Stimulated activated CD8-positive, alpha-beta memory T cell treated with anti-CD3 and anti-CD28 coated beads, Interleukin-7, amount 100 ng/mL, for 1 hour (primary cell): ENCODE measurements around the gene KCNAB1.
"Not testable (repeated sequence)": the region's sequence is repeated elsewhere in the genome, so short reads cannot be mapped to it uniquely, and the experiment has no call there.

Experiments used
- DNase-seq, 2 donors: peaks; one replicate each; pipeline ENCODE4 v3.0.0-alpha.2; 2020; ENCODE audit warnings: low read depth in 2 of 2

KCNAB1 gene

GRCh38 chr3:156217674-156218352 lies 97.4 kb downstream of the KCNAB1 start:
- DNase-seq, result no peak

DNA sequence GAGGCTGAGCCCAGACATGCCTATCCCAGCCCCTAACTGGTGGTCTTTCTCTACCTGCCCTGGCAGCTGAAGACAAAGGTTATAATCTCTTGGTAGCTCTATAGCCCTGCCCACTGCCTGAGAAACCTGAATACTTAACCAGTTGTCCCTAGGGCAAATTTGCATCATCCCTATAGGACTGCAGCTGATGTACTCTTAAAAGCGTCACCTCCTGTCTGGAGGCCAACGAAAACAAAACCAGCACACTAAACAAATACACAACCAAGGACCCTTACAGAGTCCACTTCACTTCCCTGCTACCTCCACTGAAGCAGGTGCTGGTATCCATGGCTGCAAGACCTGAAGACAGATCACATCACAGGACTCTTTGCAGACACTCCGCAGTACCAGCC lies 98.0 kb downstream of the KCNAB1 start:
- DNase-seq, result no peak

- not testable (repeated sequence) for DNase-seq
Observed at GRCh38 chr3:156222381-156222780, 102.0 kb downstream of the KCNAB1 start.

- not testable (repeated sequence) for DNase-seq
Observed at GRCh38 chr3:156224046-156224445, 103.7 kb downstream of the KCNAB1 start.

DNA sequence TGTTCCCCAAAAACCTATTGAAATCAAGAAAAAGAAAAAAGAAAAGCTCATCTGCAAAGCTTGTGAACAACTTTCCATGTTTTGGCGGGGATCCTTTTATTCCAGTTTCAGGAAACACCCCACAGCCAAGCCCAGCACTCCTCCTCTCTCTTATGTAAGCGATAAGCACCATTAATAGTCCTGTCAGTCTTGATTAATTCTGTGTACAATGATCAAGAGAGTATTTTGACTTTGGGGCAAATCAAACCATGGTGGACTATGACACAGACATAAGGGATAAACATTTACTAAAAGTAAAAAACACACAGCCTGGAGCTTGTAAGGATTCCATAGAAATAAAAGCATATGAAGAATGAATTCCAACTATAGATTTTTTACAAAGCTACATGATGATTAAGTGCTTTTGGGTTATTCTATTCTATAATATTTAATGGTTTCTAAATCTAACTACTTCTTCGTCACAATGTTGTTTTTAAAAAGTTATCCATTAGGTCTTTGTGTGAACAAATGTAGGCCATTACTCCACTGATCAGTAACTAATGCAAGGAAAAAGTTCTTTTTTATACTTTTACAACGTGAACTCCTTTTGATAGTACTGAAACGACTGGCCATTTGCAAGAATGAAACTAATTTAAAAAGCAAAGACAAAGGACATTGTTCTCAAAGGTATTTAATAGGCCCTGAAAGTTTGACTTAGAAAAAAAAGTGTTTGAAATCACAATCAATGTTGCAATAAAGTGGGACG lies 106.5 kb downstream of the KCNAB1 start:
- DNase-seq, result no peak

DNA sequence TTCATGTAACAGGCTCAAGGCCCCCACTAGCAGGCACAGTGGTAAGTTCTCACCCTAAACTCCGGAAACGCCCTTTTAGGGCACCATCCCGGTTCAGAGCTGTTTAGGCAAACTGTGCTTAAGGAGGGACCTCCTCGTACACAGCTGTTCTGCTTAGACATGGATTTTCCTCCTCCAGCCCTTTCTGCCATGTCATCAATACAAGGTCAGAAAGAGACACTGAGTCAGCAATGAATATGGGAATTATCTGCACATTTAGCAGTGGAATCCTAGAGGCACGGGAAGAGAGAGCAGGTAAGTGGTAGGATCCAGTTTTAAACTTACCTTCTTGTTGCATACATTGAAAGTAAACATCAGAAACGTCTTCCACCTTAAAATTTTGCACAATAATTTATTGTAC lies 107.3 kb downstream of the KCNAB1 start:
- no peak for DNase-seq

DNA sequence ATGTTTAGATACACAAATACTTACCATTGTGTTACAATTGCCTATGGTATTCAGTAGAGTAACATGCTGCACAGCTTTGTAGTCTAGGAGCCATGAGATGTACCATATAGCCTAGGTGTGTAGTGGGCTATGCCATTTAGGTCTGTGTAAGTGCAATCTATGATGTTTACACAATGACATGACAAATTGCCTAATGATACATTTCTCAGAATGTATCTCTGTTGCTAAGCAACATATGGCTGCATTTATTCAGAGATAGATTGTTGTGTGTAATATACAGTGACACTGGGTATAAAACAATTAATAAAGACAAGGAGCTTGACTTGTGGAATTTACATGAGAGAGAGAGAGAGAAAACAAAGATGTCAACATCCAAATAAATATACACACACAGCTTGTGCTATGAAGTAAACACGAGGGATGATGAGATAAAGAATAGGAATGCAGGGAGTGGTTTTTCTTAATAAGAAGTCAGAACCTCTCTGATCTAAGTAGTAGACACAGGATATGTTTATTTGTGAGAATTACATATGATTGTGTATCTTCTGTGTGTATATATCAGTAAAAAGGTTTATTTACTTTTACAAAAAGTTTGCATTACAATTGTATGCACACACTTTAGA lies 110.0 kb downstream of the KCNAB1 start:
- no peak for DNase-seq

DNA sequence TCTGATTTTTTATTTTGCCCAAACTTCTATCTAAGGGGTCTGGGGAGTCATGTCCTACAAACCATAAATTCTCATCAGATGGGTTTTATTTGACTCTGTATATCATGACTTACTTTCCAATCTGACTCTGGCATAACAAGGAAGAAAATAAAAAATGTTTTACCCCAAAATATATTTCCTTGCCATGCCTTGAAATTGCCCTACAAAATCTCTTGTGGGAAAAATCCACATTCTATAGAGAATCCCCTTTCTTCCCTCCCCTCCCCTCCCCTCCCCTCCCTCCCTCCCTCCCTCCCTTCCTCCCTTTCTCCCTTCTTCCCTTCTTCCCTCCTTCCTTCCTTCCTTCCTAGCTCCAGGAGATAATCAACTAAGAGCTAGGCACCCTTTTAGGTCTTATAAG lies 110.8 kb downstream of the KCNAB1 start:
- not testable (repeated sequence) for DNase-seq

DNA sequence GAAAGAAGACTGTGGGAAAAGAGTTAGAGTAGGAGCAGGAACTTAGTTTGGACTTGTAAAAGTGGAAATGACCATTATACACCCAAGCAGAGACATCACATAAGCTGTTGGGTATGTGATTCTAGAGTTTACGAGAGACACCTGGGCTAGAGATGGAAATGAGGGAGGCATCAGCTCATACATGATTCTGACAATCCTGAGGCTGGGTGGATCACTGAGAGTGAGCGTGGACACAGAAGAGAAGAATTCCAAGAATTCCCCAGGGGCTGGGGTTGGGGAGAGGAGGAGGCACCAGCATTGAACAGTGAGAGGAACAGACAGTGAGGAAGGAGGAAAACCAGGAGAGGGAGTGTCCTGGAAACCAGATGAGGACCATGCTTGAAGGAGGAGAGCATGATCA lies 113.5 kb downstream of the KCNAB1 start:
- DNase-seq, result no peak

DNA sequence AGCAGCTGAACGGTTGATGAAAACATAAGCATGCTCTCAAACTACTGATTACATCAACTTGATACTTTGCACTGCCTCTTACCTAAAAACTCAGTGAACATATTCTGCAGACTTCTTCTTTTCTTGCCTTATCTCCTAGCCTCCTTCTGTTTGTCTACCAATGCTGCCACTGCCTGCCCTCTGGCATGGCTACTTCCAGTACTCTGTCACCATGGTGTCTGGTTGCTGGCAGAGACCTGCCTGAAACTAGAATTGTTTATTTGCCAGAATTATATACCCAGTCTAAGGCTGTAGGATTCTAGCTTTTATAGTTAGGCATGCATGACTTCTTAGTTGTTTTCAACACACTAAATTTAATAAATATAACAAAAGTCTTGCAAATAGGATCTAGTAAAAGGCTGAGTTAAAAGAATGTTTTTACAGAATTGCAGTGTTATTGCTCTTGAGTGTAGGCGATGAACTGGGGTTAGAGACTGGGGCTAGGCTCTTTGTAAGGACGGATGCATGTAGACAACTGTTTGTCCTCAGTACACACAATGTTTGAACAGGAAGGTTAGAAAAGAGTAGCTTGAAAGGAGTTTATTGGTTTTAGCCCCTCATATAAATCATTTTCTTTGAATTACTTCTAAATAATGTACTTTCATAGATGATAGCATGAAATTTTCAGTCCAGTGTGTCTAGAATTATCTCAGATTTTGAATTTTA lies 116.3 kb downstream of the KCNAB1 start:
- no peak for DNase-seq

- DNase-seq, result no peak
Observed at GRCh38 chr3:156240642-156241041, 120.3 kb downstream of the KCNAB1 start.

GRCh38 chr3:156246961-156247725 lies 126.8 kb downstream of the KCNAB1 start:
- no peak for DNase-seq

DNA sequence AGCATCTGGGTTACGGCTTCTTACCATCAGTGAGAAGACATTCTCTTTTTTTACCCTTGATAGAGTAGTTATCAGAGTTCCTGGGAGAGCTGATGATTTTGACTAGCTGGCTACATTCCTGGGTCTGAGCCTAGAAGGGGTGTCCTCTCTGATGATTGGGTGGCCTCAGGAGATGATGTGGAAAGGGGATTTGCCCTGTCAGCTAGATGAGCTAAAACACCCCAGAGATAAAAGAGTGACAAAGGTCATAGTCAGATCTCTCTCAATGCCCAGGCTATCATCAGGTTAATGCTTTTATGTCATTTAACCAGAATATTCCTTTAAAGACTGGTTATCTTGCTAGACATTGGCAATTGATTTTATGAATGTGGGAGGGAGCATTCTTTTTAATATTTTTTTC lies 130.2 kb downstream of the KCNAB1 start:
- no peak for DNase-seq

GRCh38 chr3:156251424-156251823 lies 131.0 kb downstream of the KCNAB1 start:
- no peak for DNase-seq

- no peak for DNase-seq
Observed at GRCh38 chr3:156252656-156253055, 132.3 kb downstream of the KCNAB1 start.

DNA sequence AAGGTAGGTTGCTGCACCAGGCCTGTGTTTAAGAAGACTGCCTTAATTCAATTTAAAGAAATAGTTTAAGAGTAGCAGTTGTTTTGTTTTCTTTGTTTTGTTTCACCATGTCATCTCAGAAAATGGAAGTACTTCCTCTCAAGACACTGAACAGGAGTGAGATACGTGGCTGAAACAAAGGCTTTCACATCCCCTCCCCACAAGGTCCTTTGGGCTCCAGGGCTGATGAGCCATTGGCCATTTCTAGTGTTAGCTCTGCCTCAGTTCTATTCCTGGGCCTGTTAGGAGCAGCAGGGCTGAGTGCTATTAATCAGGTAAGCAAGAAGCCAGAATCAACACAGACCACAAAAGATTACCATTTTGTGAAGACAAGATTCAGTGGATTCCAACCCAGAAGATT lies 132.8 kb downstream of the KCNAB1 start:
- no peak for DNase-seq

- no peak for DNase-seq
Observed at GRCh38 chr3:156256256-156256655, 135.9 kb downstream of the KCNAB1 start.

DNA sequence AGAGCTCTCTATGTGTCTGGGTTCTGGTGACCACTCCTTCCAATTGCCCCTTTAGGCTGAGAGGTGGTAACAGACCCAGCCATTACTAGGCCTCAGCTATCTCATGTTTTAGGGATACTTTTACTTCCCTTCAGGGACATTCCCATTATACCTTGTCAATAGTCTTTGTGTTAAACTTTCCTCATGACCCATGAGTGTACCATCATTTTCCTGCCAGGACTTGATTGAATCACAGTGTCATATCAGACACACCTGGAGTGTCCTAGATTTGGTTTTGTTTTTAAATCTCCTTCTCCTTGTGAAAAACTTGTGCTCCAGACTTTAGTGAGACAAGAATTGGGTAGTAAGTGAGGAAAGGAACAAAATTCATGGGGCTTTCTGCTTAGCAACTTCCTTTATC lies 136.6 kb downstream of the KCNAB1 start:
- no peak for DNase-seq

- DNase-seq, result no peak
Observed at GRCh38 chr3:156258301-156258700, 137.9 kb downstream of the KCNAB1 start.

DNA sequence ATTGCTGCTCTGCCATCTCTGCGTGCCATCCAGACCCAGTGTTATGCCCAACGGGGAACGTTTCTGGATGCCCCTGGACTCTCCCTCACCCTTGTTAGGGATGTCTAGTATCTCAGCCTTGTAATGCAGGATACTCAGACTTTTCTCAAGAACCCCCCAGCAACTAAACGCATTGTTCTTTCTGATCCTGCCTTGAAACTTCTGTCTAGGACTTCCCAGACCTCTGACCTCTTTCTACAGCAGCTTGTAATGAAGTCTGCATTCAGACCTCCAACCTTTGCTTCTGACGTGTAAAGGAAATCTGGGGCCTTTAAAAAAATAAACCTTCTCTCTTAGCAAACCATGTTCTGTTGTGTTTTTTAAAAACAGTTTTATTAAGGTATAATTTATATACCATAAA lies 139.5 kb downstream of the KCNAB1 start:
- DNase-seq, result no peak

GRCh38 chr3:156260331-156260730 lies 140.0 kb downstream of the KCNAB1 start:
- DNase-seq, result no peak

DNA sequence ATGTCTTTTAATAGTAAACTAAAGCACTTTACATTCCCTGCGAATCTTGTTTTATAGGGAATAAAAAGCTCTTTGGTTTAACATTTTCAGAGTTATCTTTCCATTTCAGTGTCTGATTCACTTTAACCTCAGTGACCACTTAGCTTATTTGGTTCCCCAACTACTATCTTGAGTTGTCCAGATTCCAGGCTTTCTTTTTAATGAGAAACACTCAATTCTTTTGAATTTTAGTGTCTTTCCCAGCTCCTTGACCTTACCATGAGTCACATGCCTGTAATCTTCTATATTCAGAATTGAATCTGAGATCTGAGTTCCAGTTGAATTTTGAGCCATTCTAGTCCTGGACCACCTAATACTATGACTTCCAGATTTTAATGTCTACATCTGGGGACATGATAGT lies 144.4 kb downstream of the KCNAB1 start:
- DNase-seq, result no peak
